NCI-H1048 (cell line): ENCODE measurements around the gene CSRP1.
A peak's percentile ranks its signal among the peaks of the same experiment; 100 is the strongest.
"Not testable (repeated sequence)": the region's sequence is repeated elsewhere in the genome, so short reads cannot be mapped to it uniquely, and the experiment has no call there.

Source experiments
- DNase-seq: peaks from one replicate; lab custom pipeline; 2025; lab: John Stamatoyannopoulos, UW

Gene CSRP1

GRCh38 chr1:201506557-201507359, at the start of gene CSRP1:
Gene CSRP1, minus strand, starts transcription at chr1:201507123. Its CDS starts 10,820 bp downstream, at chr1:201496303.
- peak; percentile 52 for DNase-seq

GRCh38 chr1:201555593-201555945, 48.6 kb upstream of the CSRP1 start:
- DNase-seq, result no peak

GRCh38 chr1:201554789-201555592, 48.1 kb upstream of the CSRP1 start:
- no peak for DNase-seq

- DNase-seq, result no peak
Measured at GRCh38 chr1:201554190-201554600, 47.3 kb upstream of the CSRP1 start.

GRCh38 chr1:201553496-201554189, 46.7 kb upstream of the CSRP1 start:
- DNase-seq, result no peak

GRCh38 chr1:201552941-201553351, 46.0 kb upstream of the CSRP1 start:
- DNase-seq, result no peak

GRCh38 chr1:201551877-201552731, 45.2 kb upstream of the CSRP1 start:
- DNase-seq, result no peak

- no peak for DNase-seq
Measured at GRCh38 chr1:201551096-201551495, 44.2 kb upstream of the CSRP1 start.

GRCh38 chr1:201549522-201549921, 42.6 kb upstream of the CSRP1 start:
- DNase-seq, result not testable (repeated sequence)

GRCh38 chr1:201545851-201546492, 39.0 kb upstream of the CSRP1 start:
- no peak for DNase-seq

- DNase-seq, result no peak
Measured at GRCh38 chr1:201544710-201545109, 37.8 kb upstream of the CSRP1 start.

- no peak for DNase-seq
Measured at GRCh38 chr1:201543871-201544642, 37.1 kb upstream of the CSRP1 start.

- DNase-seq, result no peak
Measured at GRCh38 chr1:201542309-201543035, 35.5 kb upstream of the CSRP1 start.

GRCh38 chr1:201540846-201541735, 34.2 kb upstream of the CSRP1 start:
- no peak for DNase-seq

GRCh38 chr1:201539561-201540431, 32.9 kb upstream of the CSRP1 start:
- DNase-seq, result no peak

- no peak for DNase-seq
Measured at GRCh38 chr1:201538612-201539551, 32.0 kb upstream of the CSRP1 start, which contains the start of gene NAV1. Gene NAV1, plus strand, starts transcription at chr1:201539127. Its CDS starts 83,758 bp downstream, at chr1:201622885.
